Measurements from ENCODE around the gene DENND2C. TPM values are rescaled to one million over a fixed set of nuclear protein-coding genes. Genes with fewer than 3 reads are reported as not detected.
A peak's percentile ranks its signal among the peaks of the same experiment; 100 is the strongest.

DENND2C gene
- total RNA-seq, 2 experiments from 2014 or later: 0.47 to 0.93 TPM

GRCh38 chr1:114670083-114671010, 498 bp upstream of the DENND2C start:
- TF ChIP-seq CTCF (conservative IDR thresholded peaks at IDR 0.05; ENCODE audit: low read length) (no peak), EZH2phosphoT487 (IDR thresholded peaks at IDR 0.05; ENCODE audit: borderline replicate concordance, low read depth, low read length) (no peak)
- Histone ChIP-seq H3K4me2 (ENCODE audit: low read length) (peak overlapping the region; percentile 85), H3K4me1 (ENCODE audit: insufficient read depth, low read length, poor library complexity, severe bottlenecking) (peaks cover 4% of the 10 kb centered on the region), H4K20me1 (ENCODE audit: insufficient read depth, low read length) (no peaks in the 10 kb centered on the region), H3K4me3 (ENCODE audit: low read depth, low read length, poor library complexity, severe bottlenecking) (peak overlapping the region; percentile 72), H3K9me2 (ENCODE audit: insufficient read depth, low read length) (no peaks in the 10 kb centered on the region), H3K79me2 (ENCODE audit: insufficient read depth, low read depth, low read length) (no peaks in the 10 kb centered on the region), H3K27ac (ENCODE audit: low read depth, low read length, poor library complexity, severe bottlenecking) (no peak overlapping the region), H3K9me3 (ENCODE audit: low read length) (no peaks in the 10 kb centered on the region), H2AFZ (ENCODE audit: low read length) (peak overlapping the region; percentile 98), H3K36me3 (ENCODE audit: insufficient read depth, low read length) (no peaks in the 10 kb centered on the region)
- ChIA-PET POLR2A (interaction anchor here (0.7 to 1.4 kb wide), 3 partner anchors 87 to 308 kb away, joined by 3 read pairs; partner anchors contain the start of gene BCAS2), CTCF (ENCODE audit: unreplicated experiment) (no interaction called here)
- no TSS peak for BruUV-seq (replicated peaks)
- intact Hi-C loops (cut with micrococcal nuclease; ENCODE audit: unreplicated experiment): loop anchor here (2.0 to 10.0 kb wide), 2 partner anchors 96 to 324 kb away; no protein-coding TSS in a partner anchor
- peak; percentile 86 for DNase-seq (ENCODE audit: low spot score)

GRCh38 chr1:114668784-114669561, 876 bp downstream of the DENND2C start:
- no peak overlapping the region for H3K27ac ChIP-seq (ENCODE audit: low read depth, low read length, poor library complexity, severe bottlenecking)
- CTCF ChIA-PET (ENCODE audit: unreplicated experiment): no interaction called here
- intact Hi-C loops (cut with micrococcal nuclease; ENCODE audit: unreplicated experiment): no loop called here

GRCh38 chr1:114668373-114668772, 1.5 kb downstream of the DENND2C start:
- Histone ChIP-seq H4K20me1 (ENCODE audit: insufficient read depth, low read length) (no peaks in the 10 kb centered on the region), H3K4me1 (ENCODE audit: insufficient read depth, low read length, poor library complexity, severe bottlenecking) (peaks cover 4% of the 10 kb centered on the region), H3K27ac (ENCODE audit: low read depth, low read length, poor library complexity, severe bottlenecking) (no peak overlapping the region), H3K4me3 (ENCODE audit: low read depth, low read length, poor library complexity, severe bottlenecking) (no peak overlapping the region), H3K36me3 (ENCODE audit: insufficient read depth, low read length) (no peaks in the 10 kb centered on the region), H3K79me2 (ENCODE audit: insufficient read depth, low read depth, low read length) (no peaks in the 10 kb centered on the region), H3K4me2 (ENCODE audit: low read length) (no peak overlapping the region), H3K9me3 (ENCODE audit: low read length) (no peaks in the 10 kb centered on the region), H2AFZ (ENCODE audit: low read length) (peak overlapping the region; percentile 98; the same call in 1 of the 2 replicates), H3K9me2 (ENCODE audit: insufficient read depth, low read length) (no peaks in the 10 kb centered on the region)
- DNase-seq (ENCODE audit: low spot score): no peak
- TF ChIP-seq CTCF (conservative IDR thresholded peaks at IDR 0.05; ENCODE audit: low read length) (no peak), EZH2phosphoT487 (IDR thresholded peaks at IDR 0.05; ENCODE audit: borderline replicate concordance, low read depth, low read length) (no peak)
- intact Hi-C loops (cut with micrococcal nuclease; ENCODE audit: unreplicated experiment): no loop called here
- no TSS peak for BruUV-seq (replicated peaks)
- CTCF ChIA-PET (ENCODE audit: unreplicated experiment): no interaction called here
- POLR2A ChIA-PET: interaction anchor here (0.6 to 1.4 kb wide), 4 partner anchors 16 to 306 kb away, joined by 3 to 4 read pairs (median 3); no protein-coding TSS in a partner anchor

More at GRCh38 chr1:114668784-114669561, 876 bp downstream of the DENND2C start:
- H3K9me3 ChIP-seq (ENCODE audit: low read length): no peaks in the 10 kb centered on the region
- no peaks in the 10 kb centered on the region for H3K9me2 ChIP-seq (ENCODE audit: insufficient read depth, low read length)
- peak overlapping the region; percentile 72 for H3K4me3 ChIP-seq (ENCODE audit: low read depth, low read length, poor library complexity, severe bottlenecking)
- H3K4me1 ChIP-seq (ENCODE audit: insufficient read depth, low read length, poor library complexity, severe bottlenecking): peaks cover 4% of the 10 kb centered on the region
- H3K36me3 ChIP-seq (ENCODE audit: insufficient read depth, low read length): no peaks in the 10 kb centered on the region
- peak; percentile 13 for DNase-seq (ENCODE audit: low spot score)
- BruUV-seq (replicated peaks): TSS peak; percentile 57
- H4K20me1 ChIP-seq (ENCODE audit: insufficient read depth, low read length): no peaks in the 10 kb centered on the region
- no peaks in the 10 kb centered on the region for H3K79me2 ChIP-seq (ENCODE audit: insufficient read depth, low read depth, low read length)
- peak overlapping the region; percentile 98; the same call in 1 of the 2 replicates for H2AFZ ChIP-seq (ENCODE audit: low read length)
- POLR2A ChIA-PET: interaction anchor here (0.7 to 1.4 kb wide), 3 partner anchors 27 to 307 kb away, joined by 3 read pairs; no protein-coding TSS in a partner anchor
- peak overlapping the region; percentile 85 for H3K4me2 ChIP-seq (ENCODE audit: low read length)
- no peak for TF ChIP-seq EZH2phosphoT487 (IDR thresholded peaks at IDR 0.05; ENCODE audit: borderline replicate concordance, low read depth, low read length)

Measured in OCI-LY7 (cell line).